Astrocyte of the cerebellum (primary cell): ENCODE measurements around the gene NKX1-2.
A peak's percentile ranks its signal among the peaks of the same experiment; 100 is the strongest.

Source experiments
- DNase-seq: peaks from one replicate; pipeline ENCODE4 v3.0.0-alpha.2; 2011; ENCODE audit warnings: low read depth
- H3K4me3 ChIP-seq: 2 replicates; pipeline ENCODE4 v1.5.1; 2011; ENCODE audit warnings: mild to moderate bottlenecking, low read depth, low read length, moderate library complexity
- in situ Hi-C: cut with HindIII; loops from 2 replicates; pipeline ENCODE4 v1.10.0; 2017; ENCODE audit warnings: low sequenced_read_pairs
- TF ChIP-seq, protein P1 (sequence below): IDR thresholded peaks from 2 replicates; pipeline ENCODE4 v1.5.1; 2012; ENCODE audit warnings: low read length, low read depth, moderate library complexity, mild to moderate bottlenecking; ENCODE audit errors: missing control alignments

Gene NKX1-2

DNA sequence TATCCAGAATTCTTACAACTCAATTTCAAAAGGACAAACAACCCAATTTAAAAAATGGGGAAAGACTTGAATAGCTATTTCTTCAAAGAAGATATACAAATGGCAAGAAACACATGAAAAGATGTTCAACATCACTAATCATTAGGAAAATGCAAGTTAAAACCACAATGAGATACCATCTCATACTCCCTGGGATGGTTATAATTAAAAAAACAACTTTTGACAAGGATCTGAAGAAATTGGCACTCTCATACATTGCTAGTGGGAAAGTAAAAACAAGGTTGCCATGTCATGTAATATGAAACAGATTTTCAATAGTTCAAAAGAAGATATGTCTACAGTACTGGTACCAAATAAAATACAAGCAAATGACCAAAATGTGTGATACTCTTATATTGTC, 40.1 kb downstream of the NKX1-2 start:
- TF ChIP-seq, protein P1, sequence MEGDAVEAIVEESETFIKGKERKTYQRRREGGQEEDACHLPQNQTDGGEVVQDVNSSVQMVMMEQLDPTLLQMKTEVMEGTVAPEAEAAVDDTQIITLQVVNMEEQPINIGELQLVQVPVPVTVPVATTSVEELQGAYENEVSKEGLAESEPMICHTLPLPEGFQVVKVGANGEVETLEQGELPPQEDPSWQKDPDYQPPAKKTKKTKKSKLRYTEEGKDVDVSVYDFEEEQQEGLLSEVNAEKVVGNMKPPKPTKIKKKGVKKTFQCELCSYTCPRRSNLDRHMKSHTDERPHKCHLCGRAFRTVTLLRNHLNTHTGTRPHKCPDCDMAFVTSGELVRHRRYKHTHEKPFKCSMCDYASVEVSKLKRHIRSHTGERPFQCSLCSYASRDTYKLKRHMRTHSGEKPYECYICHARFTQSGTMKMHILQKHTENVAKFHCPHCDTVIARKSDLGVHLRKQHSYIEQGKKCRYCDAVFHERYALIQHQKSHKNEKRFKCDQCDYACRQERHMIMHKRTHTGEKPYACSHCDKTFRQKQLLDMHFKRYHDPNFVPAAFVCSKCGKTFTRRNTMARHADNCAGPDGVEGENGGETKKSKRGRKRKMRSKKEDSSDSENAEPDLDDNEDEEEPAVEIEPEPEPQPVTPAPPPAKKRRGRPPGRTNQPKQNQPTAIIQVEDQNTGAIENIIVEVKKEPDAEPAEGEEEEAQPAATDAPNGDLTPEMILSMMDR = no peak
- in situ Hi-C loops = no loop called here
- DNase-seq = no peak
- H3K4me3 ChIP-seq = no peak overlapping the region

DNA sequence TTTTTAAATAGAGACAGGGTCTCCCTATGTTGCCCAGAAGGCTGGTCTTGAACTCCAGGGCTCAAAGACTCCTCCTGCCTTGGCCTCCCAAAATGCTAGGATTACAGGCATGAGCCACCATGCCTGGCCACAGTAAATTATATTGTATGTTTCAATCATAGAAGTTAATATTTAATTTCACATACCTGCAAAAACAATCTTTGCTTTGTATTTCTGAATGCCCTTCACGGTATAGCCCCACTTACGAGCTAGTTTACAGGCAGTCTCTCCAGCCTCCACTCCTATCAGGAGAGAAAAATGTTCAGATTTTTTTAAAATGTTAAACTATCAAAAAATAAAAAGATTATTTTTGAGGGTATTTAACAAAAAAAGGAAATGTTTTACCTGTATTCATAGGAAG, 41.5 kb downstream of the NKX1-2 start:
- no peak for DNase-seq
- TF ChIP-seq, protein P1 = no peak
- in situ Hi-C loops = no loop called here
- no peak overlapping the region for H3K4me3 ChIP-seq

DNA sequence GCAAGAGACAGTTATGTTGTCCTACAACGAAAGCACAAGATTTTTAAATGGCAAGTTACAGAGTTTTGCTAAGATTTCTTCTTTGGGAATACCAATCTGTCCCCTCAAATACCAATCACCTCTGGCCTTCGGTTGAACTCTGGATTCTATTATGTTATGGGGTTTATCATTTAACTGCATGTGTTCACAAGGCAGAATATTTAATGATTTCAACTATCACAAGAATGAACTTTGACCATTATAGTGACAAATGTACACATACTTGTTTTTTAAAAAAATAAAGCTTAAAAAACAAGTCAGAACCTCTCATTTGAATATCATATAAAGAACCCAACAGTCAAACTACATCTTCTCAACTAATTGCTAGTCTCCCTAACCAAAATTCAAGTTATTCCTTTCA, 42.4 kb downstream of the NKX1-2 start:
- DNase-seq = no peak
- TF ChIP-seq, protein P1 = no peak
- no peak overlapping the region for H3K4me3 ChIP-seq

DNA sequence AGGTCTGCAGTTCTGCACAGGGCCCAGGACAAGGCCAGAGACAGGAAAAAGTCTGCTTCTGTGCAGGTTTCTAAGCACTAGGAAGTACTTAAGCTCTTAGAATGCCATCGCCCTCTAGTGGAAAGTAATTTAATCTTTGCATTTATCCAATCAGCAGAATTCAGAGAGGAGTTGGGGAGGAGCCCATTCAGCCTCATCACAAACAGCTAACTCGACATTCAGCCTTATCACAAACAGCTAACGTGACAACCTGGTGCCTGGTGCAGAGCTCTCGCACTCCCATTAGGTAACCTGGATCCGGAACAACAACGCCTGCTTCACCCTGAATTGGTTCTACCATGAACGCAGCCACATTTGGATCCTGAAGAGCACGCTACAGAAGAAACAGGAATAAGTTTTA, 46.3 kb downstream of the NKX1-2 start:
- peak; percentile 81 for DNase-seq
- in situ Hi-C loops = no loop called here
- H3K4me3 ChIP-seq = no peak overlapping the region
- TF ChIP-seq, protein P1 = peak; percentile 60

More for the DNA sequence above, 42.4 kb downstream of the NKX1-2 start:
- in situ Hi-C loops = no loop called here

DNA sequence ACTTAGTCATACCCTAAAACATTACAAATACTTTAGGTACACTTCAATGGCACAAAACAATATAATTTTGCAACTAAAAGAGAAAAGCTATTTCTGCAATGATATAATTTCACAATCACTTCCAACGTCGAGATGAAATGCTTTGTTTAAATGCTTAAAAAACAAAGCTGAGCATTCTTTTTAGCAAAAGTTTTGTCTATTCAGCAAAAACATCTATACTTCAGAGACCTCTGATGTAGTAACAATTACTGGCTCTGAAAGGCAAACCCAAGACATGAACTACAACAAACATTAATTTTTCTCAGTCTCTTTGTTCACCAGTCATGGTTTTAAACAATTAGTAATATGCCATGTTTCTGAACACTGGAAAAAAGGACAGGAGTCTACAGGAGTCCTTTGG, 47.6 kb downstream of the NKX1-2 start:
- TF ChIP-seq, protein P1 = no peak
- in situ Hi-C loops = no loop called here
- DNase-seq = no peak
- H3K4me3 ChIP-seq = no peak overlapping the region

DNA sequence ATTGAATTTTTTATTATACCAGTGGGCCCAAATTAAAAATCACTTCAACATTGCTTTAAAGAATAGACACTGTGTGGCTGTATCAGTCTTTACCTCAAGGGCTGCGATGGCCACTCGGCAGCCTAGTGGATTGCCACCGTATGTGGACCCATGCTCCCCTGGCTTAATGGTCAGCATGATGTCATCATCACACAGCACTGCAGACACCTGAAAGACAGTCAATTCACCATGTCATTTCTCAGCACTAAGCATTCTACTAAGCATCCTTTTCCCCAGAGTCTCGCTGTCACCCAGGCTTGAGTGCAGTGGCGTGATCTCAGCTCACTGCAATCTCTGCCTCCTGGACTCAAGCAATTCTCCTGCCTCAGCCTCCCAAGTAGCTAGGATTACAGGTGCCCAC, 48.2 kb downstream of the NKX1-2 start:
- DNase-seq = no peak
- TF ChIP-seq, protein P1 = no peak
- in situ Hi-C loops = no loop called here
- H3K4me3 ChIP-seq = no peak overlapping the region
